GM13976 (cell line): ENCODE data around the gene TJP1.
A peak's percentile ranks its signal among the peaks of the same experiment; 100 is the strongest.

Source experiments
- DNase-seq: peaks from one replicate; pipeline ENCODE4 v3.0.0; 2012; ENCODE audit warnings: low spot score
- in situ Hi-C: fragments of 300-500 bp; cut with MboI; formaldehyde crosslinking; loops from one replicate; pipeline ENCODE4 v1.12.0; 2022; ENCODE audit warnings: low sequenced_read_pairs, mixed read lengths, inconsistent platforms; ENCODE audit not compliant: unreplicated experiment
- TF ChIP-seq, protein P1 (sequence below): IDR thresholded peaks from 2 replicates; pipeline ENCODE4 v1.5.1; 2012; ENCODE audit warnings: borderline replicate concordance, mild to moderate bottlenecking; ENCODE audit not compliant: insufficient read depth; ENCODE audit errors: extremely low read depth, missing control alignments, control extremely low read depth

The TJP1 gene

DNA sequence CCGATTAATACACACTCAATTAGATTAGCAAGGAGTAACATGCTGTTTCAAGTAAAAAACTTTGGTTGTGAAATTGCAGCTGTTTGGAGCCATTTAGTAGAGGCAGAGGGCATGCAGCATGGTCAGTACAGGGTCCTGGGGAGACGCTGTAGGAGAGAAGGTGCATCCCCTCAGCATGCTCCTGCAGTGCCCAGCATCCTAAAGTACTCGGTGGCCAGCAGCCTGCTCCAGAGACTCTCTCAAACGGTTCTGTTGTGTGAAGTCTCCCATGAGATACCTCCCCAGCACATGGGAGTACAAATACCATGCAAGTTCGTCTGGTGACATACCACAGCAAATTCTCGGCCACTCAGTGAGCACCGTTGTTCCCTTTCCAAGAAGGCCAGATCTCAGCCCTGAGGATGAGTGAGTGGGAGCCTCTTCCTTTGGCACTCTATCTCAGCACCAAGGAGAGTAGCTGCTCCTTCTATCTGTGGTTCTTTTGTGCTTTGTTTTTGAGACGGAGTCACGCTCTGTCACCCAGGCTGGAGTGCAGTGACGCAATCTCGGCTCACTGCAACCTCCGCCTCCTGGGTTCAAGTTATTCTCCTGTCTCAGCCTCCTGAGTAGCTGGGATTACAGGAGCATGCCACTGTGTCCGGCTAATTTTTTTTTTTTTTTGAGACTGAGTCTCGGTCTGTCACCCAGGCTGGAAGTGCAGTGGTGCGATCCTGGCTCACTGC lies 72.7 kb downstream of the TJP1 start:
- DNase-seq: no peak
- TF ChIP-seq, protein P1, sequence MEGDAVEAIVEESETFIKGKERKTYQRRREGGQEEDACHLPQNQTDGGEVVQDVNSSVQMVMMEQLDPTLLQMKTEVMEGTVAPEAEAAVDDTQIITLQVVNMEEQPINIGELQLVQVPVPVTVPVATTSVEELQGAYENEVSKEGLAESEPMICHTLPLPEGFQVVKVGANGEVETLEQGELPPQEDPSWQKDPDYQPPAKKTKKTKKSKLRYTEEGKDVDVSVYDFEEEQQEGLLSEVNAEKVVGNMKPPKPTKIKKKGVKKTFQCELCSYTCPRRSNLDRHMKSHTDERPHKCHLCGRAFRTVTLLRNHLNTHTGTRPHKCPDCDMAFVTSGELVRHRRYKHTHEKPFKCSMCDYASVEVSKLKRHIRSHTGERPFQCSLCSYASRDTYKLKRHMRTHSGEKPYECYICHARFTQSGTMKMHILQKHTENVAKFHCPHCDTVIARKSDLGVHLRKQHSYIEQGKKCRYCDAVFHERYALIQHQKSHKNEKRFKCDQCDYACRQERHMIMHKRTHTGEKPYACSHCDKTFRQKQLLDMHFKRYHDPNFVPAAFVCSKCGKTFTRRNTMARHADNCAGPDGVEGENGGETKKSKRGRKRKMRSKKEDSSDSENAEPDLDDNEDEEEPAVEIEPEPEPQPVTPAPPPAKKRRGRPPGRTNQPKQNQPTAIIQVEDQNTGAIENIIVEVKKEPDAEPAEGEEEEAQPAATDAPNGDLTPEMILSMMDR: no peak
- in situ Hi-C loops: no loop called here

DNA sequence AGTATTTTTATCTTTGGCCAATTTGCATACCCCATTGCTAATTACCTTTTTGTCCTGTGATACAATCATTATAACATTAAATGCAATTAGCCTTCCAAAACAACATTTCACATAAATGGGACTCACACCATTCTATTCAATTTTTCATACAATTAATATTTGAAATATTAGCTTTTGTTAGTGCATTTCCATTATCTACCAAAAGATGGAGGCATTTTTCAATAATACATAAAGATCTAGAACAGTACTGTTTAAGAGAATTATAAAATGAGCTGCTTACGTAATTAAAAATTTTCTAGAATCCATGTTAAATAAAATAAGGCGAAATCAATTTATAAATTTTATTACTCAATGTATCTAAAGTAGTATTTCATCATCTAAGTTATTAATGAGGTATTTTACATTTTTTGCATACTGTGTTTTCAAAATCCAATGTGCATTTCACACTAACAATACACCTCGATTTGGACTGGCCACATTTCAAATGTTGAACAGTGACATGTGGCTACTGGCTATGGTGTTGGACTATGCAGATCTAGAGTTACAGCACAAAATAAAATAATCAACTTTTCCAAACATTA lies 74.3 kb downstream of the TJP1 start:
- TF ChIP-seq, protein P1: no peak
- DNase-seq: no peak
- in situ Hi-C loops: no loop called here

DNA sequence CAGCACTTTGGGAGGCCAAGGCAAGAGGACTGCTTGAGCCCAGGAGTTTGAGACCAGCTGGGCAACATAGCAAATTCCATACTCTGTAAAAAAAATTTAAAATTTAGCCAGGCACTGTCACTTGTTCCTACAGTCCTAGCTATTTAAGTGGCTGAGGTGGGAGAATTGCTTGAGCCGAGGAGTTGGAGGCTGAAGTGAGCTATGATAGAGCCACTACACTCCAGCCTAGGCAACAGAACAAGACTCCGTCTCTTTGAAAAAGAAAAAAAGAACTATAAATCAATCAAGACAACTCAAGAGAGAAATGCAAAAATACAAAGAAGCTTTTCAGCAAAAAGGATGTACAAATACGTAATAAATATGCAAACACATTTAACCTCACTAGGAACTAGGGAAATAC lies 78.8 kb downstream of the TJP1 start:
- in situ Hi-C loops: no loop called here
- TF ChIP-seq, protein P1: no peak
- DNase-seq: no peak

DNA sequence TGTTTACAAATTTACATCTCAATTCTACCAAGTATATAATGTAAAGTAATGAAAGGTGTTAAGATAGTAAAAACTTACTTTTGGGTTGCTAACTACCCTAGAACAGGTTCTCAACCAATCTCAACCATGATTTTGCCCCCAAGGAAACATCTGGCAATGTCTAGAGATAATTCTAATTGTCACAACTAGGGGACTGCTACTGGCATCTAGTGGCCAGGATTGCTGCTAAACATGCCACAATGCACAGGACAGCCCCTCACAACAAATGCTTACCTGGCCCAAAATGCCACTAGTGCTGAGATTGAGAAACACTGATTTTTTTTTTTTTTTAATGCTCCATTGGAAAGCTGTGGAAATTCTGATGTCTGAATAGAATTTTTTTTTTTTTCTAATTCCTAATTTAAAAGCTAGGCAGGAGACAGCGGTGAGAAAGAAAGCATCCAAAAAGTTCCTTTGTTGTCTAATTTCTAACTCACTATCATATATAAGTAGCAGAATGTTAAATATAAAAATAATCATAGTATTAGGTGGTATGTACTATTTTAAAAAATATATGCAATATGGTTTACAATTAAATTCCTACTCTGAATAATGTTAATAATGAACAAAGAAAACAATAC lies 81.5 kb downstream of the TJP1 start:
- DNase-seq: no peak
- TF ChIP-seq, protein P1: peak; percentile 6
- in situ Hi-C loops: no loop called here

DNA sequence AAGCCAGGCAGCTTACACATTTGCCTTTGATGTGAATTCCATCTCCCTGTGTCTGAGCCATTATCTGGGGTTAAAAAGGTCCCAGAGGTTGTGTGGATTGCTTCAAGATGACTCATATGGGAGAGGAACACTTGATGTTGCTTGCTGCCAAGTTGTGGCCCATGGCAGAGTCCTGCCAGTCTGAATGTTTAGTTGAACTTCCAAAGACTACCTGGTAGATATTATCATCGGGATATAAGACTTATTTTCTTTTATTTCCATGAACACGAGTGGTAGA lies 85.6 kb downstream of the TJP1 start:
- TF ChIP-seq, protein P1: no peak
- in situ Hi-C loops: no loop called here
- no peak for DNase-seq

DNA sequence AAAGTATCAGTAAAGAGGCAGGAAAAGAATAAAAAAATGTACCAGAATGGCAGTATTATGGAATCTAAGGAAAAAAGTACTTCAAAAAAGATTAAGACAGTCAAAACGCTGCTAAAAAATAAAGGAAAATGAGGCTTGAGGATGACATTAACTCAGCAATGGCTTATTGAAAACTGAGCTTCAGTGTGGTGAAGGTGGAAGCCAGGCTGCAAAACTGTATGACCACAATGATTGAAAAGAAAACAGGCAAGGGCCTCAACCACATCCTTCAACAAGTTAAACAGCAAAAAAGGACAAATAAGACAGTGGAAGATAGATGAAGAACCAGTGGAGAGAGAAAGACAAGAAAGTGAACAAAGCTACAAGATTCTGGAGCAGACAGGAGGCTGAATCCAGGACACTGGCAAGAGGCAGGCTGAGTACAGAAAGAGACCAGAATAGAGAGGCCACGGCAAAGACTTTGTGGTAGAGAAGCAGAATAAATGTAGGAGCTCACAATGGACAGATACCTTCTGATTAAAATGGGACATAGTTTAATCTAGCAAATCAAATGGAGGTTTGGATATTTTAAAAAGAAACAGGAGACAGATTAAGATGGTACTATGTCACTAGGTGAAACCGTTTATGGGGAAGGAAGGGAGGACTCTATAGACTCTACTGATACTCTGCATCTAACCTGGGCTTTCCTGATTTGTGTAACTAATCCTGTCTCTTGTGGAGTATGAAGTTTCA lies 86.1 kb downstream of the TJP1 start:
- DNase-seq: no peak
- in situ Hi-C loops: no loop called here
- TF ChIP-seq, protein P1: no peak
